NCI-H2107 treated with DMSO at 0.1 percent for 48 hours (cell line): ENCODE data around the gene GLP2R.
"Not testable (repeated sequence)": the region's sequence is repeated elsewhere in the genome, so short reads cannot be mapped to it uniquely, and the experiment has no call there.

ENCODE experiments used
- DNase-seq: peaks from one replicate; lab custom pipeline; 2025; ENCODE audit not compliant: unreplicated experiment; lab: John Stamatoyannopoulos, UW

The GLP2R gene

DNA sequence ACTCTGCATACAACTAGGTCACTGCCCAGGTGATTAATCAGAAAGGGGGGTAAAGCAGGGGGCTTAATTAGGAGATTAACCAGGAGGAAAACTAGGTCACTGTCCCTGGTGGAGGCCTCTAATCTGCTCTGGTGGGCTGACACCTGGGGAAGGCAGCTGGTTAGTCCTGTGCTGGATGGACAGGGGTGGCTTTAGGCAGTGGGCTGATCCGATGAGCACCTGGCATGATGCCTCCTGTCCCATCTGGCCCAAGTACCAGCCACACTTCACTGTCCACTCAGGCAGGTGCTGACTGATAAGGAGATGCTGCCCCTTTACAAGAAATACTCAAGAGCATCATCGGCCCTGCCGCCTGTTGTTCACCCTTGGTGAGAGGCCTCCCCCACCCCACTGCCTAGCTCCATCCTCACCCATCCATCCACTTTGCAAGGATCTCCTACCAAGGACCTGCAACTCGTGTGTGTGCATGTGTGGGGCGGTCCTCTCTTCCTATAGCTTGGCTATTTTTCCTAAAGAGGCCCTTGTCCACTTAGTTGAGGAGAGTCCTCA is 93.2 kb downstream of the GLP2R start:
- no peak for DNase-seq

DNA sequence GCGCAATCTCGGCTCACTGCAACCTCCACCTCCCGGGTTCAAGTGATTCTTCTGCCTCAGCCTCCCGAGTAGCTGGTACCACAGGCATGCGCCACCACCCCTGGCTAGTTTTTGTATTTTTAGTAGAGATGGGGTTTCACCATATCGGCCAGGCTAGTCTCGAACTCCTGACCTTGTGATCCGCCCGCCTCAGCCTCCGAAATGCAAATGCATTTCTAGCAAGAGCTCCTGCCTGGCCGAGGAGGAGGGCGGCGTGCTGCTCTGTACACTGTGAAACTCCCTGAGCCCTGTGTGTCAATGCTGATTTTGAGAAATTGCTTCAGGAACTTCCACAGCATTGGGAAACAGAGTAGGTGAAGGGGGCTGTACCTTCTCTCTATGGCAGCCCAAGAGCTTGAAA is 95.5 kb downstream of the GLP2R start:
- not testable (repeated sequence) for DNase-seq

DNA sequence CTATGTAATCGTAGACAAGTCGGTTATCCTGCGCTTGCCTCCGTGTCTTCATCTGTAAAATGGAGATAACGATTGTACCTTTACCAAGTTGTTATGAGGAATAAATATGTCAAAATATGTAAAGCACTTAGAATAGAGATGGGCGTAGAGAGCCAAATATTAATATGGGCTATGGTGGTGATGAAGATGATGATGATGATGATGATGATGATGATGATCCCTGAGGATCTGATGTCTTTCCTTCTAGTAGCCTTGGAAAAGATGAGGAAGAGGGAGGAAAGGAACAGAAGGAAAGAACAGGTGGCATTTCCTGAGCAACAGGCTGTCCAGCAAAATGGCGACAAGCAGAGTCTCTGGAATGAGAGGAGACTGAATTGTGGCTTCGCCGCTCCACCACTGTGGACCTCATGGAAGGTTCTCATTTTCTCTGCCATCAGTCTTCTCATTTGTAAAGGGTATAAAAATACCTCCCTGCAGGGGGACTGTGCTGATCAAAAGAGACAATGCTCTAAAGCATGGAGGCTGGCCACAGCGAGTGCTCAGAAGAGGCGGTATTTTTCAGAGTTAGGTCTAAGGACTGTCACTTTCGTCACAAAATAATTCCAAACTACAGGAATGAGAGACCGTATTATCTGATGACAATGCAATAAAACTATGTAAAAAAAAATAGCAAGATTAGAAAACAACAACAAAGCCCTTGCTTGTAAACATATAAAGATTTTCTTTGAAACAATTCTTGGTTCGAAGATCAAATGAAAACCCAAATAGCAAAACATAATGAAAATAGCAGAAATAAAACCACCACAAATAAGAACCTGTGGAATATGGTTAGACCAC is 96.5 kb downstream of the GLP2R start:
- DNase-seq, result no peak

DNA sequence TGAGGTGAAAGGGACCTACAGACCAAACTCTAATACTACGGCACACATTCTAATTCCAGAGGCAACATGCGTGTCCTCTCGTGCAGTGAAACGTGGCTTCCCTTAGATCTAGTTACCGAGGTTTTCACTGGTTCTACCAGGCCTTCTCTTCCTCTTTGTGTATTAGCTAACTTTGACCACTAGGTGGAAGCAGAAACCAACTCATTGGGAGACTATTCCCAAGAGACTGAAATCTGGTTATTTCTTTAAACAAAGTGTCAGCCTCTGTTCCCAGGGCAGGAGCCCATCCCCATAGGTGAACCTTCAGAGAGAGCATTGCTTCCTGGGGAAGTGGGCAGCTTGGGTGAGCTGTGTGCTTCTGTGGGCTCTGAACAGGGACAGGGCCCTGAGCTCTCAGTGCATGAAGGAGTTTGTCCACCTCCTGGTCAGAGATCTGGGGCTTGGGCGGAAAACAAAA is 99.0 kb downstream of the GLP2R start:
- peak; percentile 17 for DNase-seq

DNA sequence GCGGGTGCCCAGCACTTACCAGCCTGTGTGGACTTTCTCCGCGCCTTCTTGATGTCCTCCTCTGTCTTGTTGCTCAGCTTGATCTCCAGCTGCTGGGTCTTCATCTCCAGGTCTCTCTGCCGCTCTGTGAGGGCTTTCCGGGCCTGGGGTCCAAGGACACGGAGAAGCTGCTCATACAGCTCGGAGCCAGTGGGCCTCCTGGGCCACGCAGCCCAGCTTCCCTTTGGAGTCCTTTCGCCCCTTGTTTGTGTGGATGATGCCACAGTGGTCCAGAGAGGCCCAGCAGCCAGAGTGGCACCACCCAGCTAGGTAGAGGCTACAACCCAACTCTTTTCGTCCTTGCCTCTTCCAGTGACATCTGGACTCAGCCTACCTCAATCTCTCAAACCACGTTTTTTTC is 99.7 kb downstream of the GLP2R start:
- no peak for DNase-seq

DNA sequence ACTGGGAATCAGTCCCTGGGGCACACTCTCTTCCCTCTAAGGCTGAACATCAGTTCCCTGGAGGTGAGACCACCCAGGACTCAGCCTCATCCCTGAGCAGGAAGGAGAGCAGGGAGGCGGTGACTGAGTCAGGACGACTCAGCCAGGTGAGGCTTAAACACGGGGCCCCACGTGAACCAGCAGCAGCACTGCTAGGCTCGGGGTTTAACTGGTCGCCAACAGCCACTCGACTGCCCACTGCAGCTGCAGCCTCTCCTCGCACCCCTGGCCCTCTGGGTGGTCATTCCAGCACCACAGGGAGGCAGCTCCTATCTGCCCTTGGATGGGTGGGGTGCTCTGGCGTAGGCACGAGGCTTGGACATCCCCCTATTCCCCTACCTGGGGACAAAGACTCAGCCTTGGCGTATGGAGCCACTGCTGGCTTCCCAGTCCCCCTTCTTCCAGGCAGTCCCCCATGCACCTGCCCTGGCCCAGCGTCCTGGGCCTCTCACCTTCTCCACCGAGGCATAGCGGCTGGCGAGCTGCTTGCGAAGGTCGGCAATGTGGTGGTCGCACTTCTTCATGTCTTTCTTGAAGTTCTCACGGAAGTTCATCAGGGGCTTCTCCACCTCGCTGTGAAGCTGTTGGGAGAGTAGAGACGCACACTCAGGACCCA is 100.6 kb downstream of the GLP2R start:
- no peak for DNase-seq

DNA sequence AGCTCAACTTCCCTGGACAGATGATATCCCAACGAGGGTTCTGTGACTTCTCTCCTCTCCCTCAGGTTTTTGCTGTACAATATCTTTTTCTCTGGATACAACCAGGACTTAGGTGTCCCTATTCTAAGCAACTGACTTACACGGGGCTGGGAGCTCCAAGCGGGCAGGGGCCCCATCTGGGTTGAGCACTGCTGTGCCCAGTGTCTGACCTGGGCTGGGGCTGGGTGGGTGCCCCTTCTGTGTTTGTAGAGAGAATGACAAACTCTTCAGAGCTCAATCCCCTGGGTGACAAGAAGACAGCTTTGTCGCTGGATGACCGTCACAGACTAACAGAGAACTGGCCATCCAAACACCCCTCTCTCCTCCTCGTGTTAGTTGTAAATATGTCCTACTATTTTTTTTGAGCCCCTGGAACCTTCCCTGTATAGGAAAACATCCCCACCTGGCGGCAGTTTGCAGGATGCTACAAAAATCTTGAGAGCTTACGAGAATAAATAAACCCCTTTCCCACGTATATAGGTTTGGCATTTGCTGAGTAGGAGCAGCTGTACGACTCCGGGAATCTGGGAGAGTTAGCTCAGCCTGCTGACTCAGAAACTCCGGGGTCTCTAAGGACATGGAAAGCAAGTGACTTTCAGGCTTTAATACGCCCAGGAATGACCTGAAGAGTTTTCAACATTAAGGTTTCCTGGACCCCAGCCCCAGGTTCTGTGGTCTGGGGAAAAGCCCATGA is 103.0 kb downstream of the GLP2R start:
- DNase-seq, result no peak

DNA sequence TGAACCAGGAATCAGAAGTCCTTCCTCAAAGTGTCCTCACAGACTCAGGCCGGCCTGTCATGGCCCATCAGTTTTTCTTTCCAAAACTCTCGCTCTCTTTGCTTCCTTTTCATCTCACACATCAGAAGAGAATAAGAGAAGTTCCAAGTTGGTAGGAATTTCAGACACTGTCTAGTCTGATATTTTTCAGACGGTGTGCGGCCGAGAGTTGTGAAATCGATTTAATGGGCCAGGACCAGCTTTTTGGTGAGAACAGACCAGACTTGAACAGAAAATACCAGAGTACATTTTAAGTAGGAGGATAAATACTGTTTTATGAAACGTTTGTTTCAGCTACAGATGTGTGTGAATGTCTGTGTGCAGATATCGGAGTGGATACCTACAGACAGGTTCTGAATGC is 104.1 kb downstream of the GLP2R start:
- no peak for DNase-seq

DNA sequence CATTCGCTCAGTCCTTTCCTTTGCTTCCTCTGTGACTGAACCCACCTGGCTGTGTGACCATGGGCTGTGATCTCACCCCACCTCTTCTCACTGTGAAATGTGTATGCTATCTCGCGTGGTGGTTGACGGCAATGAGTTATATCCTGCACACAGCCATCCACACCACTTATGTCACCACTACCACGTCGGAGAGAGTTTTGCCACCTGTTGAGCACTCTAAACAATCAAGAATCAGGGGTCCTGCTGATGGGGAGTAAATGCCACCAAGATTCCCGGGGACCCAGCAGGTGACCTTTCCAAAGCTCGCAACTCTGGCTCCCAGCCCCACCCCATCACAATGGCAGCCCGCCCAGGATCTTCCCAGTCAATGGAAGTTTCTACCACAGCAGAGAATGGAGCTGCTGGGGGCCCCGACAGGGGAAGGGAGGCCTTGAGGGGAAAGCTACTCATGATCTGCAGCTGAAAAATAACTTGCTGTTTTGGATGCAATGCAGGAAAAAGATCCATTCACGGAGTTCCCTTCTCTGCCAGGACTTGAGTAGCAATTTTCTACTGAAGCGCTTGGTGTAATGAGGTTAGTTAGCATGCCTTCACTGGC is 105.5 kb downstream of the GLP2R start:
- DNase-seq, result no peak

DNA sequence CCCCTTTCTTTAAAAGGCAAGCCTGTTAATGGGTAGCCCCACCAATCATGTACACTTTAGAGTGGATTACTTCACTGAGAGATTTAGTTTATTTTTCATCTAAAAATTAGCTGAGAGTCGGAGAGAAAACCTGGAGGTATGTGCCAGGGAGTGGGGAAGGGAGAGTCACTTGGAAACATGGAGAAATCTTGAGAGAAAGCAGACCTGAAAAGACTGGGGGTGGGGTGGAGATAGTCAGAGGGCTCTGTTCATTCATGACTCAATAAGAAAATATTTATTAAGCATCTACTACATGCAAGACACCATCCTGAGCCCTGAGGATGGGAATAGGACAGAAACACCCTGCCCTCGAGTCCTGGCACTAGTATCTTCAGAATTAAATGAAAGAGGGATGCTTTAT is 106.8 kb downstream of the GLP2R start:
- no peak for DNase-seq

DNA sequence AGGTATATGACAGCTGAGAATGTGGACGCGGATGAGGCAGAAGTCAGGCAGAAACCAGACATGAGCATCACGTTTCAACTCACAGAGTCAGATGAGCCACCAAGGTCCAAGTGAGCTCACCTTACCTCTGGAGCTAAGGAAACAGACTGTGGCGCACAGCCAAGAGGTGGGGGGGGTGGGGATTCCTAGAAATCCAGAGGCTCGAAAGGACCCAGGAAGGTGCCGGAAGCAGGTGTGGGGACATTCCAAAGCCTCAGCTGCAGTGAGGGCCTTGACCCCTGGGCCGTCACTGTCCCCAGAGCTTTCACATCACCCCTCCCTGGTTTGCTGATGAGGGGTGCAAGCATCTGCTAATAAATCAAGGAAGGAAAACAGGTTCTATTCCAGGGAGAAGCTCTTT is 108.6 kb downstream of the GLP2R start:
- no peak for DNase-seq

DNA sequence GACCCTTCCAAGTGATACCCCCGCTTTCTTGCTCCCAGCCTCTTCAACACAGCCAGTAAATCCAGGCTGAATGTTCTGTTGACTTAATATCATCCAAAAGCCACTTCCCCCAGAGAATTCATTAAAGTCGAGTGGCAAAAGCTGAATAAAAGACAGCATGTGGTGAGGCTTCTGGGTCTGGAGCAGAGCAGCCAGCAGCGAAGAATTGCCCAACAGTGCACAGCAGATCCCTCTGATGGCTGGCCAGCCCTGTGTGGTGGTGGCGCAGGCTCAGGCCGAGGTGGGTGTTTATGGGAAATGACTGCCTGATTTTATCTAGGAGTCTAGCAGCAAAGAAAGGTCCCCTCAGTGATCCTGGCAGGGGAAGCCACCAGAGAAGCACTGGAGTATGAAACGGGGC is 109.7 kb downstream of the GLP2R start:
- no peak for DNase-seq

DNA sequence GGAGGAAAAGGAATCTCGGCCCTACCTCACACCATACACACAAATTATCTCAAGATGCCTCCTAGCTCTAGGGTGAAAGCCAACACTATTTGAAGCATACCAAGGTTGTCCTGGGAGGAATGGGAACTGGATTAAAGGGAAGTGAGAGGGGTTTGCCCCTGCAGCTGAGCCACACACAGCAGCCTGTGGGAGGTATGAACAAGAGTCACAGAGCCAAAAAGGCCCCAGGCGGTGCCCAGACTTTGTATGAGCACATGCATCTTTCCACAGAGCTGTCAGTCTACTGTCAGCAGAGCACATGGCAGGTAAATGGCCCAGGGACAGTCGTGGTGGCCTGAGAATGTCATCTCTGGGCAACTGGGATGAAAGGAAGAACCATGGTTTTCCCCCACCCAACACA is 110.4 kb downstream of the GLP2R start:
- no peak for DNase-seq

DNA sequence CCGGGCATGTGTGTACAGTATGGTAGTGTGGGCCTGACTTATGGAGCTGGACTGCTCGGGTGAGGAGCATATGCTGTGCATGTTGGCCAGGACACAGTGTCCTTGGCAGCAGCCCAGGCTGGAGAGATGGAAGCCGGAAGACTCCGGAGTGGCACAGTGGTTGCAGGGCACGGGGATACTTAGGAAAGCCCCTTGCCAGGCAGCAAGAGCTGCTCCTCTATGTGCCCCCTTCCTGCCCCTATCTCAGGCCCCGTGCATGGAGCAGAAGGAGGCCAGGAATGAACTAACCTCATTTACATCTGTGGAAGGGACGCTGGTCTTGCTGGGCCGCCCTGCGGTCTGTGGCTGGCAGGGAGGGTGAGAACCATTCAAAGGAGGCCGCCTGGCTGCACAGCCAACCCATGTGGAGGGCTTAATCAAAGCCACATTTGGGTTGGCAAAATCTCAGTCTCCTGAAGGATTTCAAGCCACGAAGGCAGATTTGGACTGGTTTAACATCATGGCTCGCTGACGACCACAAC is 111.6 kb downstream of the GLP2R start:
- no peak for DNase-seq

DNA sequence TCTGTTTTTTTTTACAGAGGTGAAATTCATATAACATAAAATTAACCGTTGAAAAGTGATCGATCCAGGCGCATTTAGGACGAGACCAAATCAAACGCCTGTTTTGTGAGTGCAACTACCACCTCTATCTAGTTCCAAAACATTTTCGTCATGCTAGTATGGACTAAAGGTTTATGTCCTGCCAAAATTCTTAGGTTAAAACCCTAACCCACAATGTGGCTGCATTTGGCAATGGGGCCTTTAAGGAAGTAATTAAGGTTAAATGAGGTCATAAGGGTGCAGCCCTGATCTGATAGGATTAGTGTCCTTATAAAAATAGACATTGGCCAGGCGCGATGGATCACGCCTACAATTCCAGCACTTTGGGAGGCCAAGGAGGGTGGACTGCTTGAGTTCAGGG is 112.2 kb downstream of the GLP2R start:
- DNase-seq, result no peak

DNA sequence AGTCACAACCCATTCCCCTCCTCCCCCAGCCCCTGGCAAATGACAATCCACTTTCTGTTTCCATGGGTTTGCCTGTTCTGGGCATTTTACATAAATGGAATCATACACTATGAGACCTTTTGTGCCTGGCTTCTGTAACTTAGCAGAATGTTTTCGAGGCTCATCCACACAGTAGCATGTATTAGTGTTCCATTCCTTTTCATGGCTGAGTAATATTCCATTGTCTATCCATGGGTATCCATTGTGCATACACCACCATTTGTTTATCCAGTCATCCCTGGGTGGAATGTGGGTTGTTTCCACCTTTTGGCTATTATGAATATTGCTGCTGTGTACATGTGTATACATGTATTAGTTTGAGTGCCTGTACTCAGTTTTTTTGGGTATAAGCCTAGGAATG is 113.0 kb downstream of the GLP2R start:
- no peak for DNase-seq

DNA sequence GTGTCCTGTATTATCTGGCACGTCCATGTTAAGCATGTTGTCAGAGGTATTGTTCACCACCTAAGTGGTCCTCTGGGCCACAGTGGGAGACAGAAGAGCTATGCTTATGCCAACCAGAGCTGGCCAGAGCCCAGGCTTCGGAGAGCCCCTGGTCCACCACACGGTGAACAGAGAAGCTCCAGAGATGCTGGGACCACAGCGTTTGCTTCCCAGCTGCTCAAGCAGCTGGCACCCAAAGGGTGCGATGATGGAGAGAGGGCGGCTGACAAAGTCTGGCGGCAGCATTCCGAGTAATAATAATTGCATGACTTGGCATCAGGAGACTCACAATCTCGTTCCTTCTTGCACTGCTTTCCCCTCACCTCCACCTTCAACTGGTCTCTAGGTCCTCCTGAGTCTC is 115.1 kb downstream of the GLP2R start:
- DNase-seq, result no peak

DNA sequence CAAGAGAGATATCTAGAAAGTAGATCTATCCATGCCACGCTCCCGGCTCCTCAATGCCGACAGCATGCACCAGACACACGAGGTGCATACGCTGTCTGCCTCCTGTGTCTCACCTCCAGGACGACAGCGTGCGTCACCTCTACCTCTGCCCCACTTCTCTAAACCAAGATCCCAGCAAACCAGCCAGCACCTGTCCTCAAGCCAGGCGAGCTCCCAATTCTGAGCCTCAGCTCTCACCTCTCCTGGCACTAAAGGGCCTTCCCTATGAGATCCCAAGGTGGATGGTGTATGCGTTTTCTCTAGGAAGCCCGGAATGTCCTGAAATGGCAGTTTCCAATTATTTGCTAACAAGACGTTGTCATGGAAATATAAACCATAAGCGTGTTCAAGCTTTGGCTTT is 115.6 kb downstream of the GLP2R start:
- DNase-seq, result no peak
